GM12865 (cell line): ENCODE results near the gene GPS1.

Experiments used
- DNase-seq: peaks from one replicate; pipeline ENCODE4 v3.0.0; 2010; ENCODE audit warnings: low read depth
- H3K4me3 ChIP-seq: 2 replicates; pipeline ENCODE4 v1.5.1; 2011; ENCODE audit warnings: mild to moderate bottlenecking, low read depth, low read length, control low read depth
- CTCF ChIP-seq: IDR thresholded peaks from 2 replicates; pipeline ENCODE4 v1.5.1; 2011; ENCODE audit warnings: low read length, control low read depth, low read depth, inconsistent platforms; ENCODE audit not compliant: insufficient read depth; ENCODE audit errors: missing control alignments

The GPS1 gene

DNA sequence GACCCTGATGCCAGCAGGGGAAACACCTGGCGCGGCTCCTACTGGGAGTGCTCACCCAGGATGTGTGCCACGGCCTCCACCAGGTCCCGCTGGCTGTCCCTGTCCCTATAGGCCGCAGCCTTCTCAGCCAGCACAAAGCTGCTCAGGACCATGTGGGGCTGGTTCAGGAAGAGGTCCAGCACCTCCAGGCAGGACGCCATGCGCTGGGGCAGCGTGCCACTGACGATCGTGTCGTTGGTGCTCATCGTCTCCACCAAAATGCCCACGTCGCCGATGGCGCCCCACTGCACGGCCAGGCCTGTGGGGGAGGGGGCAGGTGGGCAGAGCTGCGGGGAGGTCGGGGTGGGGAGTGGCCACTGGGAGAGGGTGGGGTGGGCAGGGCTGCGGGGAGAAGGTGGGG is 29.8 kb downstream of the GPS1 start:
- no peak overlapping the region for H3K4me3 ChIP-seq
- no peak for TF ChIP-seq CTCF

GRCh38 chr17:82081966-82082365 is 30.3 kb downstream of the GPS1 start:
- TF ChIP-seq CTCF = no peak
- no peak for DNase-seq
- no peak overlapping the region for H3K4me3 ChIP-seq

More for the DNA sequence above, 29.8 kb downstream of the GPS1 start:
- no peak for DNase-seq

DNA sequence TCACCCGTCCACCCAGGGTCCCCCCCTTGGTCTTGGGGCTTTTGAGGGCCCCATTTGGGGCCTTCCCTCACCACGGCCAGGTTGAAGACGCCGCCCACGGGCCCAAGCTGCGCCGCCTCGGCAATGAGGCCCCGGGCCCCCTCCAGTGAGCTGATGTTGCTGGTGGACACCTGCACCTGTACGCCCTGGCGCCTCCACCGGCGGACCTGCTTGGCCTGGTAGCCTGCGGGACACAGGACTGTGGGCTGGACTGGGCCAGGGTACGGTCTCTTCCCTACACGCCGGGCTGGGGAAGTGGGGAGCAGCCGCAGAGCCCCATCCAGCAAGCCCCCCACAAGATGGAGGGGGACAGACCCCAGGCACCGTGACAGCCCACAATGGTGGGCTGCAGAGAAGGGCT is 30.8 kb downstream of the GPS1 start:
- no peak overlapping the region for H3K4me3 ChIP-seq
- TF ChIP-seq CTCF = no peak
- no peak for DNase-seq

GRCh38 chr17:82083009-82083408 is 31.3 kb downstream of the GPS1 start:
- no peak overlapping the region for H3K4me3 ChIP-seq
- TF ChIP-seq CTCF = no peak
- no peak for DNase-seq

- no peak for TF ChIP-seq CTCF
- no peak overlapping the region for H3K4me3 ChIP-seq
- no peak for DNase-seq
Measured at GRCh38 chr17:82083533-82084359, 32.0 kb downstream of the GPS1 start.

GRCh38 chr17:82084373-82085030 is 32.8 kb downstream of the GPS1 start:
- TF ChIP-seq CTCF = no peak
- no peak overlapping the region for H3K4me3 ChIP-seq
- DNase-seq = no peak
